NCI-H2227 treated with DMSO at 0.1 percent for 48 hours (cell line): ENCODE results near the gene RIOK3.

Experiments
- DNase-seq: peaks from one replicate; lab custom pipeline; 2025; lab: John Stamatoyannopoulos, UW

The RIOK3 gene

GRCh38 chr18:23528580-23529472 is 75.7 kb downstream of the RIOK3 start:
- no peak for DNase-seq

- no peak for DNase-seq
Measured at GRCh38 chr18:23529604-23530003, 76.5 kb downstream of the RIOK3 start.

GRCh38 chr18:23530195-23530594 is 77.1 kb downstream of the RIOK3 start:
- no peak for DNase-seq

- no peak for DNase-seq
Measured at GRCh38 chr18:23531912-23532311, 78.8 kb downstream of the RIOK3 start.
